Endometrium (tissue), 2 donors: ENCODE data around the gene AK9.
"Not testable (repeated sequence)": the region's sequence is repeated elsewhere in the genome, so short reads cannot be mapped to it uniquely, and the experiment has no call there.

Experiments
- FAIRE-seq: peaks from 2 replicates; lab custom pipeline; 2012; peaks lifted over from hg19 to GRCh38; lab: Jason Lieb, UNC
- donor health status: control.
- donor health status: control.

Gene AK9

DNA sequence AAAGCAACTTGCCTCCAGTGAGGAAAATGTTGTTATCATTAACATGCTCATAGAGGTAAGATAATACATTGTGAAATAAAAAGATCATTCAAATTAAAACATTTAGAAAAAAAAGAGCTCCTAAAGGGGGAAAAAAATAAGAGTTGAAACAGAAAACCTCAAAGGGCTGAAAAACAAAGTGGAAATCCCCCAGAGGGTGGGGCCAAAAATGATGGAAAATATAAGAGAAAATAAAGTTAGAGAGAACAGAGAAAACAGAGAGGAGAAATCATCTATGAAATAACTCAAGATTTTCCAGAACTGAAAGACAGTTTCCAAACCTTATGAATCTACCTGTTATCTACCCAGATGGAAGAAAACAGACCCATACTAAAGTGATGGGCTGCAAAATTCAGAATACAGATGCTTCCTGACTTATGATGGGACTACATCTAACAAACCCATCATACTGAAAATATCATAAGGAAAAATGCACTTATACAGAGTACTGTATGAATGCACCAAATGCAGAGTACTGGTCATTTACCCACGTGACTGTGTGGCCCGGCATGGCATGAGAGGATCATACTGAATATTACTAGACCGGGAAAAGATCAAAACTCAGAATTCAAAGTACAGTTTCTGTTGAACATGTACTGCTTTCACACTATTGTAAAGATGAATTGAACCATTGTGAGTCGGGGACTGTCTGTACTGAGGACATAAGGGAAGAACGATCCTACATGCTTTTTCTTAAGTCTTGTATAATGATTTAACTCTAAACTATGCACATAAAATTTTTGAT is 212.0 kb downstream of the AK9 start:
- no peak for FAIRE-seq

DNA sequence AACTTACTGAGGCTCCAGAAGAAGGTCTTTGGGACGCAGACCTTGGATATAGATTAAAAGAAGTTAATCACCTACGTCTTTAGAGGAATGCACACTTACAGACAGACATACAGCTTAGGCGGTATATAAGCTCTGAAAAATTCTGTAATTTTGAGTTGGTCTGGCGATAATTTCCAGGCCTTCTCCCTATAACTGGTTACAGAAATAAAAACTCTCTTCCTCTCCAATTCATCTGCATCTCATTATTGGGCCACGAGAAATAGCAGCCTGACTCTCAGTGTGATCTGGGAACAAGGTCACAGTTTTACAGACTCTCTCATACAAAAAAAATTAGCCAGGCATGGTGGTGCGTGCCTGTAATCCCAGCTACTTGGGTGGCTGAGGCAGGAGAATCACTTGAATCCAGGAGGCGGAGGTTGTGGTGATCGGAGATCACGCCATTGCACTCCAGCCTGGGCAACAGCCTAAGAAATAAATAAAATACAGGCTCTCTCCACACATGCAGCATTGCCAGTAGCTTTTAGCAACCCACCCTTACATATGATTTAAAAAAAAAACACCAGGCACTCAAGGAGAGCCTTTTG is 212.7 kb downstream of the AK9 start:
- FAIRE-seq, result no peak

DNA sequence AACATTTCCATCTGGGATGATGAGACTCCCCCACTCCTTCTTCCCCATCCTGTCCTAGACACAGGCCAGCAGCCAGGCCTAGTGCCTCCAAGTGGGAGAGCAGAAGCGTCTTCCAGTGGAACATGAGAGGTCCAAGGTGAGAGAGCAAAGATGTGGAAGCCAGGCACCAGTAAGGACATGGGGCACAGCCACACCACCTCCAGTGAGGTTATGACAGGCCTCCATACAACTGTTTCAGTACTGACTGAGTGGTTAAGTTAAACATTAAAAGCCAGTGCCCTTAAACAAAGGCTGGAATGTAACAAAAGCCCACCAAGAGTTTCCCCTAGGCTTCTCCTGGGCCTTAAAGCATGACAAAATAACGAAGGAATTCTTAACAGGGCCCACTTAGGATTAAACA is 213.3 kb downstream of the AK9 start:
- no peak for FAIRE-seq

GRCh38 chr6:109477184-109477583 is 213.8 kb downstream of the AK9 start:
- FAIRE-seq, result no peak

DNA sequence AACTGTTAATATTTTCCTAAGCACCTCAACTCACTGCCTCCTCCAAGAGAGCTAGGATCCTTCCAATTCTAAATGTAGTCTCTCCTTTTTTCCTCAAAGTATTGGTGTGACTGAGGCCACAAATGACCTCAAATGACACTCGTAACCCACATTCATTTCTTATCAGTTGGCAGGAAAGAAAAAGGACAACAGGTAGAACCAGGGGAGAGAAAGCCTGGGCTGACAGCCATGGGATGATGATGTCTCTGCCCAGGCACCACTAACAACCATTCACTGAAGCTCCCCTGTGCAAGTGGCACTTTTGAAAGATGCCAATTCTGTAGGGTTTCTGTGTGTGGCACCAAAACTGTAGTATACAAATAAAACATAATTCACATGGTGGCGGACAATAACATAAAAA is 215.4 kb downstream of the AK9 start:
- no peak for FAIRE-seq

- no peak for FAIRE-seq
These were observed 216.0 kb downstream of the AK9 start for GRCh38 chr6:109474995-109475394.

- FAIRE-seq, result no peak
These were observed 217.9 kb downstream of the AK9 start for GRCh38 chr6:109473120-109473519.

GRCh38 chr6:109472132-109472995 is 218.6 kb downstream of the AK9 start:
- FAIRE-seq, result no peak

GRCh38 chr6:109471105-109471810 is 219.7 kb downstream of the AK9 start:
- FAIRE-seq, result no peak

DNA sequence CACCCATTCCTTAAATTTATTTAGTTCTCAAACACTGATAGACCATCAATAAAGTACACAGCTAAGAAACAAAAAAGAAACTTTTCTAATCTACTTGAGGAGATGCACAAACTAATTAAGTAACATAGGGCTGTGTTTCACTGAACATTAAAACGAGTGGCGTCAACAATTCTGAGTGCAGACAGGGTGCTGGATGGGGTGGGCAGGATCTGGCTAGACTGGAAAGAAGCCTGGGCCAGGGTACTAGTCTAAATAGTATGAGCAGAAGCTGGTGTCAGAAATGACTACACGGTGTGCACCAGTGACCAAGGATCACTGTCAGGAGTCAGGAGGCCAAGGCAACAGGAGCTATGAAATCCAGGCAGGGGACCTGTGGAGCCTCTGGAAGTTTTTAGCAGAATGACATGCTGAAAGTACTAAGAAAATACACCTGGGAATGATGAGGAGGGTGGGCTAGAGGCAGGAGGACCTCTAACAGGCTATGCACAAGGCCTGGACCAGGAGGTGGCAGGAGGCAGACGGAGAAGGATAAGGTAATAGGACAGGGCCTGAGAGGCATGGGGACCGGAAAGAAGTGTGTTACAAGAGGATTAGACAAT is 221.3 kb downstream of the AK9 start:
- no peak for FAIRE-seq

GRCh38 chr6:109467696-109468095 is 223.3 kb downstream of the AK9 start:
- no peak for FAIRE-seq

- FAIRE-seq, result no peak
These were observed 224.6 kb downstream of the AK9 start for GRCh38 chr6:109466212-109466923.

GRCh38 chr6:109465772-109466171 is 225.2 kb downstream of the AK9 start:
- no peak for FAIRE-seq

DNA sequence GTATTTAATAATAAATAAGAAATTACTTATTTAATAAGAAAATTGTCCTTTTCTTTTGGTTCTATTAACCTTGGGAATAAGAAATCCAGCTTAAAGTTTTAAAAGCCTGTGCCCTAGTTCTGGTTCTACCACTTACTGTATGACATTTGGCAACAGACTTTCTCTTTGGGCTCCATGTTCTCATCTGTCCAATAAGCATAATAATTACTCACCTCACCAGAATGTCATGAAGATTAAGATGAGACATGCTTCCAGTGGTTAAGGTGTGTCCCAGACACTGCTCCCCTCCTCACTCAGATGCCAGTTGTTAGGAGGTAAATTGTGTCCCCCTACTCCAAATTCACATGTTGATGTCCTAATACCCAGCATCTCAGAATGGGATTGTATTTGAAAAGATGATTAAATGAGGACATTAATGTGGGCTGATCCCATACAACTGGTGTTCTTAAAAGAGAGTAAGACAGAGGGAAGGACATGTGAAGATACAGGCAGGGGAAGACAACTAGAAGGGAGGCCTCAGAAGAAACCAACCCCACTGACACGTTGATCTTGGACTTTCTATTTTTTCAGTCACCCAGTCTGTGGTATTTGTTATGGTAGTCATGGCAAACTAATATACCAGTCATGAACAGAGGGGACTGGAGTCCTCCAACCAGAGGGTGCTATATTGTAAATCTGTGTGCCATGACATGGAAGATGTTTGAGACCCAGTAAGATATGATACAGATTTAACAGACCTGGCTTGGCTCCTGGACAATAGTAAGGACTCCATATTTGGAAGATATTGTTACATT is 229.1 kb downstream of the AK9 start:
- FAIRE-seq, result no peak

DNA sequence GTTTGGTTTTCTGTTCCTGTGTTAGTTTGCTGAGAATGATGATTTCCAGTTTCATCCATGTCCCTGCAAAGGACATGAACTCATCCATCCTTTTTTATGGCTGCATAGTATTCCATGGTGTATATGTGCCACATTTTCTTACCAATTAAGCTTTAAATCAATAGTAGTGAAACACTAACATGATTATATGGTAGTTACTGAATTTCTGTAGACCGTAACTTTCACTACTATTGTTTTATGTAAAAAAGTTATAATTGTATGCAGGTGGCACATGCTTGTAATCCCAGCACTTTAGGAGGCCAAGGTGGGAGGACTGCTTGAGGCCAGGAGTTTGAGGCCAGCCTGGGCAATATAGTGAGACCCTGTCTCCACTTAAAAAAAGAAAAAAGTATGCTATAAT is 229.8 kb downstream of the AK9 start:
- not testable (repeated sequence) for FAIRE-seq

DNA sequence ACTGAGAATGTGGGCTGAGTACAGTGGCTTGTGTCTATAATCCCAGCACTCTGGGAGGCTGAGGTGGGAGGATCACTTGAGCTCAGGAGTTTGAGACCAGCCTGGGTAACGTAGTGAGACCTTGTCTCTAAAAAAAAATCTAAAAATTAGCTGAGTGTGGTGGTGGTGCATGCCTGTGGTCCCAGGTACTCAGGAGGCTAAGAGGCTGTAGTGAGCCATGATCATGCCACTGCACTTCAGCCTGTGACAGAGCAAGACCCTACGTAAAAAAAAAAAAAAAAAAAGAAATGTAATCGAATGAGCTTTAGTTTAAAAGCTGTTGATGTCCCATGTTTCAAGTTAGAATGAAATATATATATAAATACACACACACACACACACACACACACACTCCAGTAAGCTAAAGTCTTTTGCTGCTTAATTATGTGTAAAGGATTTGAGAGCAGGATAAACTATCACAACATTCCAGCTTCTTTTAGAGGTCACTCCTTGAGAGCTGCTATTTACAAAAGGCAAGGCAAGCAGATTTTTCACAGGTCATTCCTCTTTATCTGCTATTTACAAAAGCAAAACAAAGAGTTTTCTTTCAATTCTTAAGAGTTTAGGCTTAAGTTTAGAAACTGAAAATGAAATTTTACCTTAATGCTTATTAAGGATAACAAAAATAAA is 230.7 kb downstream of the AK9 start:
- peak; percentile 46 for FAIRE-seq

DNA sequence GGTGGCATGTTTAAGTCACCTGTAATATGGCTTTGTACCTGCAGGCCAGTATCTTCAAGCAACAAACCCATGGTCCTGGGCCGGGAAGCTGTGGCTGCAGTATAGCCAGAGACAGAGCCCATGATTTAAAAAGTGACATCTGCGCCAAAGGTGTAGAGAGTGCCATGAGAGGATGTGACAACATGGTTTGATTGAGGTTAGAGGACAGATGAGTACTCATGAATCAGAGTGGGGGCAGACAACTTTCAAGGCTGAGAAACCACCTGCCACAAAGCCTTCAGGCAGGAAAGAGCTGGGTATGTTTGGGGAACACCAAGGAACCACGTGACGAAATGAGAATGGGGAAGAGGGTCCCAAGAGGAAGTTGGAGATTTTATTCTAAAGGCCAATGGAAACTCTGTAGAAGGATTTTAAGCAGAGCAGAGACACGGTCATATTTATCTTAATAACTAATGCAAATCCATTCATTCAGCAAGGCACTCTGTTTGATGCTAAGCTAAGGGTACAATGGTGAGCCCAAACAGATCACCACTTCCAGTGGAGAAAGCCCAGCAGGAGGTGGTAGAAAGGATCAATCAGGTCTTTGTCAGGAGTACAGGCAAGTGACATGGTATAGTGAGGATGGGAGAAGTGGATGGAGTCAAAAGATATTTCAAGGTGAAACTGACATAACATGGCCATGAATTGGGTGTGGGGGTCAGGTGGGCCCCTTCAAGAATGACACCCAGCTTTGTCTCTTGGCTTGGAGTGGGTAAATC is 232.0 kb downstream of the AK9 start:
- no peak for FAIRE-seq

- no peak for FAIRE-seq
These were observed 233.4 kb downstream of the AK9 start for GRCh38 chr6:109457562-109457996.
